Urinary bladder (tissue), 4 donors: Measurements from ENCODE around the gene HMCN2. TPM values are rescaled to one million over a fixed set of nuclear protein-coding genes. Genes with fewer than 3 reads are reported as not detected.

ENCODE experiments used
- DNase-seq: peaks from one replicate; pipeline ENCODE4 v3.0.0-alpha.2; 2015; ENCODE audit errors: extremely low spot score
- H3K27ac ChIP-seq: one replicate; pipeline ENCODE4 v1.5.1; 2013; ENCODE audit warnings: low read depth, mild to moderate bottlenecking, moderate library complexity
- H3K36me3 ChIP-seq: one replicate; pipeline ENCODE4 v1.6.1; 2013; ENCODE audit warnings: mild to moderate bottlenecking, moderate library complexity; ENCODE audit not compliant: insufficient read depth
- H3K4me1 ChIP-seq: one replicate; pipeline ENCODE4 v1.6.1; 2013; ENCODE audit warnings: mild to moderate bottlenecking, moderate library complexity; ENCODE audit not compliant: insufficient read depth
- H3K4me3 ChIP-seq: one replicate; pipeline ENCODE4 v1.5.1; 2013; ENCODE audit warnings: low read depth, low read length
- WGBS: extraction: QIAGEN DNeasy Blood & Tissue Kit; methylation state at CpG from one replicate; pipeline ENCODE4 v1.1.7; 2013; 5-methylcytosine and 5-hydroxymethylcytosine counted together
- polyA plus RNA-seq: library from polyadenylated mRNA; stranded (reverse); fragments of 200-250 nt; gene quantifications from one replicate; pipeline ENCODE4 v1.2.3, GENCODE V29; 2013
- total RNA-seq: library from RNA; depleted of rRNA; stranded (reverse); fragments of >200 nt; gene quantifications from one replicate; pipeline ENCODE4 v1.2.3, GENCODE V29; 2014
- donor health status: healthy with polysubstance abuse.
- donor health status: healthy.

The HMCN2 gene
- total and polyA plus RNA-seq, 2 donors = 14.6 to 15.9 TPM

- Histone ChIP-seq H3K4me3 (no peak overlapping the region), H3K27ac (no peak overlapping the region), H3K4me1 (no peaks in the 10 kb centered on the region), H3K36me3 (no peaks in the 10 kb centered on the region)
- WGBS = 87% methylated on average over 5 of the region's 5 CpGs
- no peak for DNase-seq
Observed at GRCh38 chr9:130417602-130418001, 152.0 kb downstream of the HMCN2 start.

GRCh38 chr9:130418776-130419175, 153.2 kb downstream of the HMCN2 start:
- no peak for DNase-seq
- whole genome bisulfite sequencing = 96% methylated on average over 18 of the region's 18 CpGs

GRCh38 chr9:130419521-130420035, 154.0 kb downstream of the HMCN2 start:
- no peak overlapping the region for H3K4me3 ChIP-seq
- no peaks in the 10 kb centered on the region for H3K36me3 ChIP-seq
- 90% methylated on average over 8 of the region's 8 CpGs for WGBS
- no peak overlapping the region for H3K27ac ChIP-seq
- DNase-seq = no peak
- H3K4me1 ChIP-seq = no peaks in the 10 kb centered on the region

More at GRCh38 chr9:130418776-130419175, 153.2 kb downstream of the HMCN2 start:
- no peak overlapping the region for H3K4me3 ChIP-seq
- H3K36me3 ChIP-seq = no peaks in the 10 kb centered on the region
- H3K27ac ChIP-seq = no peak overlapping the region
- H3K4me1 ChIP-seq = no peaks in the 10 kb centered on the region

GRCh38 chr9:130421154-130421801, 155.7 kb downstream of the HMCN2 start:
- Histone ChIP-seq H3K27ac (no peak overlapping the region), H3K4me1 (no peaks in the 10 kb centered on the region), H3K36me3 (no peaks in the 10 kb centered on the region), H3K4me3 (no peak overlapping the region)
- WGBS = 70% methylated on average over 17 of the region's 17 CpGs
- no peak for DNase-seq

- 72% methylated on average over 13 of the region's 13 CpGs for WGBS
- H3K36me3 ChIP-seq = no peaks in the 10 kb centered on the region
- H3K4me3 ChIP-seq = no peak overlapping the region
- DNase-seq = peak; percentile 40
- no peak overlapping the region for H3K27ac ChIP-seq
- no peaks in the 10 kb centered on the region for H3K4me1 ChIP-seq
Observed at GRCh38 chr9:130421802-130422276, 156.3 kb downstream of the HMCN2 start.

- DNase-seq = no peak
Observed at GRCh38 chr9:130422546-130422945, 157.0 kb downstream of the HMCN2 start.

GRCh38 chr9:130423272-130423671, 157.7 kb downstream of the HMCN2 start:
- Histone ChIP-seq H3K27ac (no peak overlapping the region), H3K4me1 (no peaks in the 10 kb centered on the region), H3K36me3 (no peaks in the 10 kb centered on the region), H3K4me3 (no peak overlapping the region)
- DNase-seq = no peak
- WGBS = 44% methylated on average over 8 of the region's 8 CpGs

More at GRCh38 chr9:130422546-130422945, 157.0 kb downstream of the HMCN2 start:
- Histone ChIP-seq H3K27ac (no peak overlapping the region), H3K4me1 (no peaks in the 10 kb centered on the region), H3K36me3 (no peaks in the 10 kb centered on the region), H3K4me3 (no peak overlapping the region)
- WGBS = 90% methylated on average over 10 of the region's 10 CpGs

- Histone ChIP-seq H3K4me1 (no peaks in the 10 kb centered on the region), H3K27ac (no peak overlapping the region), H3K4me3 (no peak overlapping the region), H3K36me3 (no peaks in the 10 kb centered on the region)
- WGBS = 93% methylated on average over 24 of the region's 24 CpGs
- no peak for DNase-seq
Observed at GRCh38 chr9:130424595-130425454, 159.3 kb downstream of the HMCN2 start.

- H3K27ac ChIP-seq = no peak overlapping the region
- no peaks in the 10 kb centered on the region for H3K36me3 ChIP-seq
- H3K4me3 ChIP-seq = no peak overlapping the region
- no peak for DNase-seq
- 90% methylated on average over 21 of the region's 21 CpGs for WGBS
- H3K4me1 ChIP-seq = no peaks in the 10 kb centered on the region
Observed at GRCh38 chr9:130425741-130426466, 160.3 kb downstream of the HMCN2 start.

GRCh38 chr9:130426467-130426773, 160.9 kb downstream of the HMCN2 start:
- 85% methylated on average over 8 of the region's 8 CpGs for WGBS
- no peaks in the 10 kb centered on the region for H3K36me3 ChIP-seq
- H3K4me3 ChIP-seq = no peak overlapping the region
- no peaks in the 10 kb centered on the region for H3K4me1 ChIP-seq
- no peak overlapping the region for H3K27ac ChIP-seq
- DNase-seq = no peak

- H3K4me3 ChIP-seq = no peak overlapping the region
- H3K36me3 ChIP-seq = no peaks in the 10 kb centered on the region
- no peaks in the 10 kb centered on the region for H3K4me1 ChIP-seq
- no peak overlapping the region for H3K27ac ChIP-seq
- no peak for DNase-seq
- 77% methylated on average over 10 of the region's 10 CpGs for WGBS
Observed at GRCh38 chr9:130426883-130427282, 161.3 kb downstream of the HMCN2 start.

GRCh38 chr9:130427326-130427725, 161.8 kb downstream of the HMCN2 start:
- Histone ChIP-seq H3K36me3 (no peaks in the 10 kb centered on the region), H3K4me1 (no peaks in the 10 kb centered on the region), H3K27ac (no peak overlapping the region), H3K4me3 (no peak overlapping the region)
- 93% methylated on average over 12 of the region's 12 CpGs for WGBS
- no peak for DNase-seq

- H3K4me1 ChIP-seq = no peaks in the 10 kb centered on the region
- H3K27ac ChIP-seq = no peak overlapping the region
- H3K4me3 ChIP-seq = no peak overlapping the region
- no peaks in the 10 kb centered on the region for H3K36me3 ChIP-seq
- no peak for DNase-seq
- 93% methylated on average over 20 of the region's 20 CpGs for WGBS
Observed at GRCh38 chr9:130428086-130428665, 162.6 kb downstream of the HMCN2 start.
